T-helper 9 cell (primary cell): ENCODE measurements around the gene ACSBG1.

Source experiments
- DNase-seq: peaks from one replicate; pipeline ENCODE4 v3.0.0-alpha.2; 2020

ACSBG1 gene

GRCh38 chr15:78129077-78129750 lies 105.2 kb downstream of the ACSBG1 start:
- no peak for DNase-seq

GRCh38 chr15:78127882-78128281 lies 106.5 kb downstream of the ACSBG1 start:
- no peak for DNase-seq

GRCh38 chr15:78125267-78125666 lies 109.1 kb downstream of the ACSBG1 start:
- no peak for DNase-seq

- DNase-seq, result no peak
These were observed 113.8 kb downstream of the ACSBG1 start for GRCh38 chr15:78120523-78120922.
